Suprapubic skin (tissue), 3 donors: Measurements from ENCODE around the gene TBXAS1.

Experiments
- POLR2A ChIP-seq, 2 donors: fragments of 450-650 bp; IDR thresholded peaks; one replicate each; pipeline ENCODE4 v1.6.1; 2017; ENCODE audit warnings: antibody characterized with exemption in 2 of 2, mild to moderate bottlenecking in 2 of 2, moderate library complexity in 2 of 2
- TF ChIP-seq, protein P1 (sequence below), 2 donors: fragments of 200-600 bp in 1 of 2; fragments of 450-650 bp in 1 of 2; sonication (generic) in 1 of 2; IDR thresholded peaks; one replicate each; pipeline ENCODE4 v1.5.1; 2016 to 2019; ENCODE audit warnings: antibody characterized with exemption in 2 of 2, mild to moderate bottlenecking in 1 of 2, moderate library complexity in 1 of 2

- TF ChIP-seq, protein P1, sequence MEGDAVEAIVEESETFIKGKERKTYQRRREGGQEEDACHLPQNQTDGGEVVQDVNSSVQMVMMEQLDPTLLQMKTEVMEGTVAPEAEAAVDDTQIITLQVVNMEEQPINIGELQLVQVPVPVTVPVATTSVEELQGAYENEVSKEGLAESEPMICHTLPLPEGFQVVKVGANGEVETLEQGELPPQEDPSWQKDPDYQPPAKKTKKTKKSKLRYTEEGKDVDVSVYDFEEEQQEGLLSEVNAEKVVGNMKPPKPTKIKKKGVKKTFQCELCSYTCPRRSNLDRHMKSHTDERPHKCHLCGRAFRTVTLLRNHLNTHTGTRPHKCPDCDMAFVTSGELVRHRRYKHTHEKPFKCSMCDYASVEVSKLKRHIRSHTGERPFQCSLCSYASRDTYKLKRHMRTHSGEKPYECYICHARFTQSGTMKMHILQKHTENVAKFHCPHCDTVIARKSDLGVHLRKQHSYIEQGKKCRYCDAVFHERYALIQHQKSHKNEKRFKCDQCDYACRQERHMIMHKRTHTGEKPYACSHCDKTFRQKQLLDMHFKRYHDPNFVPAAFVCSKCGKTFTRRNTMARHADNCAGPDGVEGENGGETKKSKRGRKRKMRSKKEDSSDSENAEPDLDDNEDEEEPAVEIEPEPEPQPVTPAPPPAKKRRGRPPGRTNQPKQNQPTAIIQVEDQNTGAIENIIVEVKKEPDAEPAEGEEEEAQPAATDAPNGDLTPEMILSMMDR (IDR thresholded peaks at IDR 0.05), result no peak
- TF ChIP-seq POLR2A (IDR thresholded peaks at IDR 0.05), result no peak
Observed at GRCh38 chr7:139807009-139807408, 22.1 kb upstream of the TBXAS1 start.
